ENCODE results near the gene MECP2.

The MECP2 gene

DNA sequence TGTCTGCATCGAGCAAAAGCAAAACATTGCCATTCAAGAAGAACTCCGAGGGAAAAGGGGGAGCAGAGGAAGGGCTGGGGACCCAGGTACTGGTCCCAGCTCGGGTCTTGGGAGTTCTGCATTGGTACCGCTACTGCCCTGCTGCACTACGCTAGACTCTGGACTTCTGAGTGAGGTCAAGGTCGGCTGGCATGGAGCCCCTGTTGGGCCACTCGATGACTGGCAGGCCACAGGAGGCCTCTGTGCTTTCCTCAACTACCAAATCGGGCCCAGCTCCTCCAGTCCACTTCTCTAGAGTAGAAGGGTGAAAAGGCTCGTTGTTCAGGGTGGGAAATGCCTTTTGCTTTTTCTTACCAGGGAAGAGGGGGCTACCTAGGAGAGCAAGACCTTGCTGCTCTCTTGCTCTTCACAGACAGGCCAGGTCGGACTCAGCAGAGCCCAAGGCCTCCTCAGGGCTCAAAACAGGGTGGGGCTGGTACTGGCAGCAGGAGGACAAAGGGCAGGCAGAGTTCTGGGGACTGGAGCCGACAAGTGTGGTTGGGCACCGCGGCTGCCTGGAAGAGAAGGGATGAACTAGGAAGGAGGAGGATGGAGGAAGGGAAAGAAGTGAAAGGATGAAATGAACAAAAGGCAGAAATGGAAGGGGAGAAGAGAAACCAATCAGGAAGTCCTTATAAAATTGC, 68.9 kb downstream of the MECP2 start:
- Histone ChIP-seq H3K27ac (peak overlapping the region in 1 of 2 donors; percentile 22), H3K4me3 (no peak overlapping the region)
- TF ChIP-seq, protein P1, sequence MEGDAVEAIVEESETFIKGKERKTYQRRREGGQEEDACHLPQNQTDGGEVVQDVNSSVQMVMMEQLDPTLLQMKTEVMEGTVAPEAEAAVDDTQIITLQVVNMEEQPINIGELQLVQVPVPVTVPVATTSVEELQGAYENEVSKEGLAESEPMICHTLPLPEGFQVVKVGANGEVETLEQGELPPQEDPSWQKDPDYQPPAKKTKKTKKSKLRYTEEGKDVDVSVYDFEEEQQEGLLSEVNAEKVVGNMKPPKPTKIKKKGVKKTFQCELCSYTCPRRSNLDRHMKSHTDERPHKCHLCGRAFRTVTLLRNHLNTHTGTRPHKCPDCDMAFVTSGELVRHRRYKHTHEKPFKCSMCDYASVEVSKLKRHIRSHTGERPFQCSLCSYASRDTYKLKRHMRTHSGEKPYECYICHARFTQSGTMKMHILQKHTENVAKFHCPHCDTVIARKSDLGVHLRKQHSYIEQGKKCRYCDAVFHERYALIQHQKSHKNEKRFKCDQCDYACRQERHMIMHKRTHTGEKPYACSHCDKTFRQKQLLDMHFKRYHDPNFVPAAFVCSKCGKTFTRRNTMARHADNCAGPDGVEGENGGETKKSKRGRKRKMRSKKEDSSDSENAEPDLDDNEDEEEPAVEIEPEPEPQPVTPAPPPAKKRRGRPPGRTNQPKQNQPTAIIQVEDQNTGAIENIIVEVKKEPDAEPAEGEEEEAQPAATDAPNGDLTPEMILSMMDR (IDR thresholded peaks at IDR 0.05) = no peak
- DNase-seq (ENCODE audit: low spot score) = no peak

DNA sequence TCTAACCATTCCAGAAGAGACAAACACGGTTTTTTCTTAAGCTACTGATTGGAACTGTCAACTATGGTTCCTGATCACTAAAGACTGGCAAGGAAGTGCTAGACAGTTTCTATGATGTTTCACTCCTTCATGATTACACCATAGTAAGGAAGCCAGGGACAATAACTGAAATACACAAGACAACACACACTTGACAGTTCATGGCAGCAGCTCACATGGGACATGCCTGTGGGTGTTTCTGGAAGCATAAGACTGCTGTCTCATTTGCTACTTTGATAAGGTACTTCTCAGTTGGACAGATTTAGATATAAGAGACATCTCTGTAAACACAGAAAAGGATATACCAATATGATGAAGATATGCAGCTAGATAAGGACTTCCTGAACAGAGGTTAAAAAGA, 69.5 kb downstream of the MECP2 start:
- Histone ChIP-seq H3K4me3 (no peak overlapping the region), H3K27ac (no peak overlapping the region)
- TF ChIP-seq, protein P1 (IDR thresholded peaks at IDR 0.05) = no peak
- DNase-seq (ENCODE audit: low spot score) = no peak

DNA sequence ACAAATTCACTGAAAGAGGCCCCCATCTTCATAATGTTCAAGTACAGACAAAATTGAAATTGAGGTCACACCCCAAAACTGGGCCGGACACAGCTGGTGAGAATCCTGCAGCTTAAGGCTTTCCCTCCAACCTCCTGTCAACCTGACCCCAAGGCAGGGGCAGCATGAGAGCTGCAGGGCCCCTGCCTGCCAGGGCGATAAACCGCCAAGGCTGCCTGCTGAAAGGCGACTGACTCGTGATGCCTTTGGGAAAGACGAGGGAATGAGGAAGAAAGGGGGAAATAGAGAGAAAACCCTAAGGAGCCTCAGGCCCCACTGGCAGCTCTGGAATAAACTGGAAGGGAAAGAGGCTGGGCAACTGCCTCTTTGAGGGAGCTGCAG, 70.5 kb downstream of the MECP2 start:
- Histone ChIP-seq H3K27ac (no peak overlapping the region), H3K4me3 (no peak overlapping the region)
- DNase-seq (ENCODE audit: low spot score) = no peak
- TF ChIP-seq, protein P1 (IDR thresholded peaks at IDR 0.05) = no peak

DNA sequence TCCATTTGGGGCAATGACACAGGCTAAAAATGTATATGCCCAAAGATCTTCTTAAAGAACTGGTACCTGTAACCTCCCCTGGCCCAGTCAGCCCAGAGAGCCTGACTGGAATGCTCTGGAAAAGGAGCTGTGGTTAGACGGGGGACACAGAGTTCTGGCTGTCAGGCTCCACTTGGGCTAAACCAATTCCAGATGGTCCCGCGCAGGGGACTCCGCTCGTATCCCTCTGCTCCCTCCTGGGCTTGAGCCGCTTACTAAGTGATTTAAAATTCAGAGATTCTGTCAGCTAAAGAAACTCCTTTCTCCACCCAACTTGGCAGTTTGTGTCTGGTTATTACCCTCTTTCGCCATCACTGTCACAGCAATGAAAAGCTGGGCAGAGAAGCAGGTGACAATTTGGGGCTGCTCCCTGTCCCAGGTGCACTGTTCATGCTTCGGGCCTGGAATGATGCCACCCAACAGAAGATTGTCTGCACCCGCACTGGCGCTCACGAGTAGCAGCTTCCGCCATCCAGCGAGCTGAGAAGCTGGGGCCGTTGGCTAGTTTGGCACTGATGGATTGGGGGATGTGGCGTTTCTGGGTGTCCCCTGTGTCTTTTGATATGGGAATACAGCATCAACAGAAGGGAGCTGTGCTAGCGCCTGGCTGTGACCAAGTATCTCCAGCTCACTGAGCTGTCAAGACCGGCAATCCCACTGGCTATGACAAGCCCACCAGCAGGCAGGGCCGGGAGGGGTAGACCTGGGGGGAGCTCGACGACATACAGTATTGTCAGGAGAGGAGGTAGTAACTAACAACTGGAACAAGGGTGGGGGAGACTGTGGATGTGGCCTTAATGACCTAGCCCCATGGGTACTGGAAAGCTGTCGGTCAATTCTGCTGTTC, 71.1 kb downstream of the MECP2 start:
- no peak for DNase-seq (ENCODE audit: low spot score)
- Histone ChIP-seq H3K4me3 (no peak overlapping the region), H3K27ac (no peak overlapping the region)
- TF ChIP-seq, protein P1 (IDR thresholded peaks at IDR 0.05) = no peak

DNA sequence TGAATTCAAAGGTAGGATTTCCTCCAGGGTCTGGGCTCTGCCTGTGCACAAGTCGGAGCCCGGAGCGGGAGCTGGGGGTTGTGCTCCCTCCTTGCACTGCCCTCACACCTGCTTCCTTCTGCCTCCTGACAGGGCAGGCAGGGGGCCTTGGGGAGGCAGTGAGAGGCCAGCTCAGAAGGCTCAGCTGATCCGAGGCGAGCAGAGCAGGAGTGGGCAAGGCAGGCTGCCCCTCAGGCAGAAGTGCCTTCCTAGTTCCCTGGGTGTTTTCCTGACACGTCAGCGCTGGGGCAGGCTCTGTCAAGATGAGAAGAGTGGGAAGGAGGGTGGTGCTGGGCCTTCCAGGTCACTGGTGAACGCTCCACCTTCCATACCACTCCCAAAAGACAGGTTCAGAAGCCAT, 72.3 kb downstream of the MECP2 start:
- H3K4me3 ChIP-seq = no peak overlapping the region
- H3K27ac ChIP-seq = peak overlapping the region in 1 of 2 donors; percentile 41
- TF ChIP-seq, protein P1 (IDR thresholded peaks at IDR 0.05) = no peak
- DNase-seq (ENCODE audit: low spot score) = no peak

DNA sequence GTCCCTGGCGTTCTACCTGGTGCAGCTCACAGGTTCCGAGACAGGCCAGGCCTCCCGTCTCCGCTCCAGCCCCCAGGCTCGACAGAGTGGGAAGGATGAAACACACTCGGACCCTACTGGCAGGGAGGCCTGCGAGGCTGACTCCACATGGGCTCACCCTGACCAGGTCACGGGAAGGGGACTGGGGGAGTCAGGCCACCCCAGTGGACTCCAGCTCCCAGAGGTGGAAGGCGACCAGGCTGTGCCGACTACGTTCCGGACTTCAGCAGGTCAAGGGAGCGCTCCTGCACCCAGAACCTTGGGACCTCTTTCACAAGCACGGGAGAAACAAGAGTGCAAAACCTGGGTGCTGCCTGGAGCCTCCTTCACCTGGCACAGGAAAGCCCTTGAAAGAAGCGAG, 73.2 kb downstream of the MECP2 start:
- no peak overlapping the region for H3K4me3 ChIP-seq
- no peak for DNase-seq (ENCODE audit: low spot score)
- TF ChIP-seq, protein P1 (IDR thresholded peaks at IDR 0.05) = no peak
- H3K27ac ChIP-seq = no peak overlapping the region
